Activated CD8-positive, alpha-beta T cell treated with anti-CD3 and anti-CD28 coated beads, Interleukin-2, amount 10 ng/mL, durations not matched to agents 7 days and 5 days (primary cell): ENCODE results near the gene NXNL1. TPM values are rescaled to one million over a fixed set of nuclear protein-coding genes. Genes with fewer than 3 reads are reported as not detected.

ENCODE experiments used
- ATAC-seq: fragments of 150-1000 bp; cut with Tn5 transposase; one replicate; pipeline ENCODE4 v1.10.0; 2021; ENCODE audit warnings: moderate library complexity
- CTCF ChIA-PET: fragments of 350-600 bp; sonication (Branson Sonifier 250); formaldehyde crosslinking; loops from one replicate; lab custom pipeline; 2021; ENCODE audit warnings: antibody characterized with exemption; lab: Charles Lee
- POLR2A ChIA-PET: fragments of 350-600 bp; sonication (Branson Sonifier 250); formaldehyde crosslinking; loops from one replicate; lab custom pipeline; 2021; ENCODE audit warnings: antibody characterized with exemption; lab: Charles Lee
- DNase-seq: peaks from one replicate; pipeline ENCODE4 v3.0.0-alpha.2; 2020
- H3K27ac Mint-ChIP-seq: one replicate; pipeline ENCODE4 v1.8.0; 2021; ENCODE audit warnings: mild to moderate bottlenecking, mixed read lengths
- H3K27me3 Mint-ChIP-seq: one replicate; pipeline ENCODE4 v1.8.0; 2021; ENCODE audit warnings: low read depth, mixed read lengths
- H3K36me3 Mint-ChIP-seq: one replicate; pipeline ENCODE4 v1.8.0; 2021; ENCODE audit warnings: low read depth, mixed read lengths
- H3K4me1 Mint-ChIP-seq: one replicate; pipeline ENCODE4 v1.8.0; 2021; ENCODE audit warnings: low read depth, mixed read lengths
- H3K4me3 Mint-ChIP-seq: one replicate; pipeline ENCODE4 v1.8.0; 2021; ENCODE audit warnings: mild to moderate bottlenecking, mixed read lengths
- H3K9me3 Mint-ChIP-seq: one replicate; pipeline ENCODE4 v1.8.0; 2022; ENCODE audit warnings: mixed read lengths; ENCODE audit not compliant: insufficient read depth
- total RNA-seq, 2 experiments: library from RNA; stranded (reverse); gene quantifications; one replicate each; pipeline ENCODE4 v1.2.3, GENCODE V29; 2021

NXNL1 gene
- total RNA-seq, 2 experiments from 2014 or later: not detected

DNA sequence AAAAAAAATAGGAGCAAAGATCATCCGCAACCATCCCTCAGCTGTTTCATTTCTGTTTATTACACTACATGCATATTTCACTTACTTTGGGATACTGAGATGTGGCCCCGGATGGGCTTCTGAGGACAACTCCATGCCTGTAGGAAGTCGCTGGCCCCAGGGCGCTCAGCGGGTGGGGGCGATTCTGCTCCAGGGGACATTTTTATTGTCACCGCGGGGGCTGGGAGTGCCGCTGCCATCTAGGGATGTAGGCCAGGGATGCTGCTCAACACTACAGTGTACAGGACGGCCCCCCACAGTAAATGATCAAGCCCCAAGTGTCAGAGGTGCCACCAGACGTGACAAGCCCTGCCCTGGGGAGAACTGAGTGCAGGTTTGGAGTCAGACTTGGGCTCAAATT, 48.9 kb downstream of the NXNL1 start:
- Mint-ChIP-seq H3K27me3 (no peaks in the 10 kb centered on the region), H3K4me3 (no peak overlapping the region), H3K4me1 (peaks cover 27% of the 10 kb centered on the region), H3K27ac (peak overlapping the region; percentile 15), H3K9me3 (no peaks in the 10 kb centered on the region), H3K36me3 (peaks cover 53% of the 10 kb centered on the region)
- POLR2A ChIA-PET: no interaction called here
- CTCF ChIA-PET: interaction anchor here (1.4 kb wide), 1 partner anchor 36 kb away, joined by 3 read pairs; the partner anchor contains the start of gene TMEM221
- DNase-seq (no peak), ATAC-seq (no peak)

DNA sequence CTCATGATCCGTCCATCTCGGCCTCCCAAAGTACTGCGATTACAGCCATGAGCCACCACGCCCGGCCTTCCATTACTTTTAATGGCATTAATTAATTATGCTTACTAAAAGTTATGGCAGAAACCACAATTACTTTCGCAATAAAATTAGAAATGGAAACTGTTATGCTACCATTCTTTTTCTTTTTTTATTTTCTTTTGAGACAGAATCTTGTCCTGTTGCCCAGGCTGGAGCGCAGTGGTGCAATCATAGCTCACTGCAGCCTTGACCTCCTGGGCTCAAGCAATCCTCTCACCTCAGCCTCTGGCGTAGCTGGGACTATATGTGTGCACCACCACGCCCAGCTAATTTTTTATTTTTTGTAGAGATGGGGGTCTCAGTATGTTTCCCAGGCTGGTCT, 50.7 kb downstream of the NXNL1 start:
- Mint-ChIP-seq H3K36me3 (peaks cover 47% of the 10 kb centered on the region), H3K27me3 (no peaks in the 10 kb centered on the region), H3K4me3 (no peak overlapping the region), H3K9me3 (no peaks in the 10 kb centered on the region), H3K27ac (no peak overlapping the region), H3K4me1 (peaks cover 31% of the 10 kb centered on the region)
- no peak for DNase-seq
- ChIA-PET POLR2A (no interaction called here), CTCF (no interaction called here)
- no peak for ATAC-seq

DNA sequence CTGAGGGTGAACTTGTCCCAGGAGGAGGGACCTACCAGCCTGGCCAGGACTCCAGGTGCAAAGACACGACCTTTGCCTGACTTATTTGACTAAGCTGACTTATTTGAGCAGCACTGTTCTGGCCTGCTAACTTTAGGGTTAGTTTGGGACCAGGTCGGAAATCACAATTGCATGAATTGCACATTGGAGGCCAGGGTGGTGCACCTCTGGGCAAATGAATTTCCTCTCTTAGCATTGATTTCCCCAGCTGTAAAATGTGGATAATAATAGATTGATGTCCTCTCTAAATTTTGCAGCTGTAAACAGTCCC, 53.9 kb downstream of the NXNL1 start:
- ChIA-PET CTCF (interaction anchor here (1.1 to 2.4 kb wide), 4 partner anchors 12 to 89 kb away, joined by 3 to 14 read pairs (median 6); partner anchors contain the start of gene CCDC194), POLR2A (interaction anchor here (0.6 to 3.1 kb wide), 6 partner anchors 9 to 116 kb away, joined by 3 to 36 read pairs (median 5); partner anchors contain the start of genes CCDC194 and MVB12A)
- no peak for DNase-seq
- peak overlapping the region; percentile 97 for H3K27ac Mint-ChIP-seq
- no peaks in the 10 kb centered on the region for H3K27me3 Mint-ChIP-seq
- H3K4me1 Mint-ChIP-seq: peaks cover 43% of the 10 kb centered on the region
- peak overlapping the region; percentile 86 for H3K4me3 Mint-ChIP-seq
- H3K9me3 Mint-ChIP-seq: no peaks in the 10 kb centered on the region
- ATAC-seq: peak; percentile 3
- H3K36me3 Mint-ChIP-seq: peaks cover 44% of the 10 kb centered on the region

DNA sequence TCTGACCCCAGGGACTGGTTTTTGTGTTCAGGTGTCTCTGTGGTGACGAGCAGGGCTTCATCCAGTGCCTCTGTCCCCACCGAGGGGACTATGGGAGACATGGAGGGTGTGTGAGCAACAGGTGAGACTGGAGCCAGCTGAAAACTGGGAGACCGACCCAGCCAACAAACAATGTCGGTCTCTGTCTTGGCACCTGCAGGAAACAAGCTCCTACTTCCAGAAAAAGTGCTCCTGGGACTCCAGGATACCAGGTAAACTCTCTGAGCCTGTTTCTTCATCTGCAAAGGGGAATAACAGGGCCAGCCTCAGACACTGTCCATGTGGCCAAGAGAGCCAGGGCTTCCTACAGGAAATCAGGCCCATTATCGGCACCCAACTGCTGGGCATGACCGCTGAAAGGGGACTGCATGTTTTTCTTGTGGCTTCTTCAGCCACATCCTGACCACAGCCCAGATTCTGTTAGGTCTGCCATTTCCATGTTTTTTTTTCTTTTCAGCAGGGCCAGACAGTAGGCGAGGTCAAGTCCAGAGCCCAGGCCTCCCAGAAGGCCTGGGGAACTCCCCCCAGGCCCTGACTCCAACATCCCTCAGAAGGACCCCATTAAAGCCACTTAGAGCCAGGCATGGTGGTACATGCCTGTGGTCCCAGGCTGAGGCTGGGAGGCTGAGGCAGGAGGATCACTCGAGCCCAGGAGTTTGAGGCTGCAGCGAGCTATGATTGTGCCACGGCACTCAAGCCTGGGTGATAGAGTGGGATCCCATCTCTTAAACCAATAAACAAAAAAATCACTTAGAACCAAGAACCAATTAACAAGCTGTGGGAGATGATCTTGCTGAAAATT, 54.5 kb downstream of the NXNL1 start:
- Mint-ChIP-seq H3K27ac (peak overlapping the region; percentile 97), H3K36me3 (peaks cover 46% of the 10 kb centered on the region), H3K4me3 (peak overlapping the region; percentile 86), H3K9me3 (no peaks in the 10 kb centered on the region), H3K4me1 (peaks cover 42% of the 10 kb centered on the region), H3K27me3 (no peaks in the 10 kb centered on the region)
- DNase-seq: peak; percentile 75
- ATAC-seq: peak; percentile 20
- ChIA-PET CTCF (interaction anchor here (1.0 to 2.4 kb wide), 6 partner anchors 12 to 90 kb away, joined by 3 to 14 read pairs (median 6); partner anchors contain the start of gene CCDC194), POLR2A (interaction anchor here (0.6 to 3.1 kb wide), 13 partner anchors 10 to 441 kb away, joined by 3 to 36 read pairs (median 5); partner anchors contain the start of genes CCDC194, DDA1, JAK3 and MVB12A)

Other genes starting within 250 kb of the NXNL1 start
- 10 to 100 TPM; 26.5 to 27.9 TPM for gene USE1, start 245.6 kb downstream of the NXNL1 start, total RNA-seq
- gene OCEL1, start 234.7 kb downstream of the NXNL1 start, total RNA-seq: 10 to 100 TPM; 24.3 to 28.3 TPM
- gene NR2F6, start 215.0 kb downstream of the NXNL1 start, total RNA-seq: 1 to 10 TPM; 4.1 to 4.3 TPM
- not detected for gene USHBP1, start 196.2 kb downstream of the NXNL1 start, total RNA-seq
- gene BABAM1, start 193.5 kb downstream of the NXNL1 start, total RNA-seq: 100 to 1,000 TPM; 116 to 117 TPM
- gene ANKLE1, start 179.0 kb downstream of the NXNL1 start, total RNA-seq: 10 to 100 TPM; 10.7 to 13.8 TPM
- gene ABHD8, start 157.5 kb downstream of the NXNL1 start, total RNA-seq: 1 to 10 TPM; 8.9 to 9.7 TPM
- 100 to 1,000 TPM; 112 to 126 TPM for gene MRPL34, start 155.1 kb downstream of the NXNL1 start, total RNA-seq
- 10 to 100 TPM; 44.6 to 49.8 TPM for gene DDA1, start 151.4 kb downstream of the NXNL1 start, total RNA-seq
- 10 to 100 TPM; 13.6 to 16.4 TPM for gene ANO8, start 126.1 kb downstream of the NXNL1 start, total RNA-seq
- gene GTPBP3, start 123.4 kb downstream of the NXNL1 start, total RNA-seq: 10 to 100 TPM; 38.6 to 39.4 TPM
- gene PLVAP, start 83.6 kb downstream of the NXNL1 start, total RNA-seq: under 1 TPM in 1 of 2 experiments, not detected in 1; 0.11 TPM
- gene CCDC194, start 66.7 kb downstream of the NXNL1 start, total RNA-seq: 1 to 10 TPM; 4.7 to 4.8 TPM
- gene BST2, start 55.3 kb downstream of the NXNL1 start, total RNA-seq: 100 to 1,000 TPM; 222 to 230 TPM
- gene MVB12A, start 40.9 kb downstream of the NXNL1 start, total RNA-seq: 10 to 100 TPM; 36.6 to 40.3 TPM
- not detected for gene TMEM221, start 12.3 kb downstream of the NXNL1 start, total RNA-seq
- 1 to 10 TPM; 7.3 to 7.4 TPM for gene SLC27A1, start 9.6 kb upstream of the NXNL1 start, total RNA-seq
- gene PGLS, start 50.7 kb upstream of the NXNL1 start, total RNA-seq: 10 to 100 TPM; 94.0 to 99.9 TPM
- gene COLGALT1, start 94.7 kb upstream of the NXNL1 start, total RNA-seq: 10 to 100 TPM; 74.6 to 75.0 TPM
- gene UNC13A, start 227.4 kb upstream of the NXNL1 start, total RNA-seq: under 1 TPM; 0.03 TPM